Mucosa of rectum (tissue), 2 donors: ENCODE data around the gene EEF1A2.

Experiments
- H3K27ac ChIP-seq, 2 donors: one replicate each; pipeline ENCODE4 v1.7.0; 2013; ENCODE audit warnings: inconsistent platforms in 2 of 2, low read depth in 2 of 2, low read length in 2 of 2
- H3K27me3 ChIP-seq, 2 donors: one replicate each; pipeline ENCODE4 v1.7.0; 2013; ENCODE audit warnings: low read length in 2 of 2; ENCODE audit not compliant: control insufficient read depth in 2 of 2, insufficient read depth in 2 of 2
- H3K36me3 ChIP-seq, 2 donors: one replicate each; pipeline ENCODE4 v1.7.0; 2013; ENCODE audit warnings: low read length in 2 of 2; ENCODE audit not compliant: control insufficient read depth in 2 of 2, insufficient read depth in 2 of 2
- H3K4me1 ChIP-seq, 2 donors: one replicate each; pipeline ENCODE4 v1.7.0; 2013; ENCODE audit warnings: low read length in 2 of 2, mild to moderate bottlenecking in 1 of 2; ENCODE audit not compliant: control insufficient read depth in 2 of 2, insufficient read depth in 2 of 2
- H3K4me3 ChIP-seq, 2 donors: one replicate each; pipeline ENCODE4 v1.7.0; 2013; ENCODE audit warnings: low read length in 2 of 2
- H3K9ac ChIP-seq, 2 donors: one replicate each; pipeline ENCODE4 v1.7.0; 2013; ENCODE audit warnings: low read length in 2 of 2, low read depth in 1 of 2, mild to moderate bottlenecking in 1 of 2
- H3K9me3 ChIP-seq, 2 donors: one replicate each; pipeline ENCODE4 v1.7.0; 2013; ENCODE audit warnings: low read length in 2 of 2; ENCODE audit not compliant: control insufficient read depth in 2 of 2
- donor health status: healthy.
- donor health status: Normal muscosa, but diverticular disease.

The EEF1A2 gene

DNA sequence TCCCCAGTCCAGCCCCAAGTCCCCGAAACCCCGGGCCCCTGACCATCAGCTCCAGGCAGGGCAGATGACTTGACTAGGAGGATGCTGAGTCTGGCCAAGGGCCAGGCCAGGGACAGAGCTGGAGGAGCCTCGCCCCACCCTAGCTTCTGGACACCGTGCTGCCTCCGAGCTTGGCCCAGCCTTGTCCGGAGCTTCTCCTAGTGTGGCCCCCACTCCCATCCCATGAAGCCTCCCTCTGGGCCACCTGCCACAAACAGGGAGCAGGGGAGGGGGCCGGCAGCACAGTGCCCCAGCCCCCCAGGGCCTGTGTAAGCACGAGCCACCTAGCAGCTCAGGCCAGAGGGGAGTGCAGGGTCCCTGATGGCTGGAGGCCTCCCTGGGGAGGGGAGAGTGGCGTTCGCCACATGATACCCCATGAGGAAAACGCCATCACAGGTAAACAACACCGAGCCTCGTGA, 5.3 kb downstream of the EEF1A2 start:
- Histone ChIP-seq H3K4me1 (peaks cover 0 to 2% of the 10 kb centered on the region in 2 donors), H3K36me3 (no peaks in the 10 kb centered on the region), H3K27me3 (peaks cover 9 to 10% of the 10 kb centered on the region in 2 donors), H3K27ac (no peak overlapping the region), H3K9ac (no peak overlapping the region), H3K4me3 (no peak overlapping the region), H3K9me3 (no peaks in the 10 kb centered on the region)

DNA sequence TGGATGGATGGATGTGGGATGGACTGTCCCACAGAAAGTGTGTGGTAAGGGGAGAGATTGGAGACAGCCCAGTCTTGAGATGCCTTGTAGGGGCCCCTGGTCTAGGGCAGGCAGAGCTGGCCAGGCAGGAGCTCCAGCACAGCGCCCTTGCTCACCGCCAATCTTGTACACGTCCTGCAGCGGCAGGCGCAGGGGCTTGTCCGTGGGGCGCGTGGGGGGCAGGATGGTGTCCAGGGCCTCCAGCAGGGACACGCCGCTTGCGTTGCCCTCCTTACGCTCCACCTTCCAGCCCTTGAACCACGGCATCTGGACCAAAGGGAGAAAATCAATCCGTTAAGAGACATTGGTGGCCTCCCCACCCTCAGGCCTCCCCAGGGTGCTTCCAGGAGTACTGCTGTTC, 5.9 kb downstream of the EEF1A2 start:
- Histone ChIP-seq H3K27ac (no peak overlapping the region), H3K9me3 (no peaks in the 10 kb centered on the region), H3K4me3 (no peak overlapping the region), H3K4me1 (peaks cover 0 to 2% of the 10 kb centered on the region in 2 donors), H3K9ac (no peak overlapping the region), H3K36me3 (no peaks in the 10 kb centered on the region), H3K27me3 (peaks cover 4 to 10% of the 10 kb centered on the region in 2 donors)

DNA sequence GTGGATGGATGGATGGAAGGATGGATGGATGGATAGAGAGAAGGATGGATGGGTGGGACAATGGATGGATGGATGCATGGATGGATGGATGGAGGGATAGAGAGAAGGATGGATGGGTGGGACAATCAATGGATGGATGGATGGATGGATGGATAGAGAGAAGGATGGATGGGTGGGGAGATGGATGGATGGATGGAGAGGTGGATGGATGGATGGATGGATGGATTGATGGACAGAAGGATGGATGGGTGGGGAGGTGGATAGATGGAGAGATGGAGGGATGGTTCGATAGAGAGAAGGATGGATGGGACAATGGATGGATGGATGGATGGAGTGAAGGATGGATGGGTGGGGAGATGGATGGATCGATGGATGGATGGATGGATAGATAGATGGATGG, 6.4 kb downstream of the EEF1A2 start:
- no peaks in the 10 kb centered on the region for H3K9me3 ChIP-seq
- H3K4me1 ChIP-seq = peaks cover 0 to 2% of the 10 kb centered on the region in 2 donors
- H3K27me3 ChIP-seq = peaks cover 1 to 12% of the 10 kb centered on the region in 2 donors
- H3K9ac ChIP-seq = no peak overlapping the region
- H3K4me3 ChIP-seq = no peak overlapping the region
- no peaks in the 10 kb centered on the region for H3K36me3 ChIP-seq
- H3K27ac ChIP-seq = no peak overlapping the region

DNA sequence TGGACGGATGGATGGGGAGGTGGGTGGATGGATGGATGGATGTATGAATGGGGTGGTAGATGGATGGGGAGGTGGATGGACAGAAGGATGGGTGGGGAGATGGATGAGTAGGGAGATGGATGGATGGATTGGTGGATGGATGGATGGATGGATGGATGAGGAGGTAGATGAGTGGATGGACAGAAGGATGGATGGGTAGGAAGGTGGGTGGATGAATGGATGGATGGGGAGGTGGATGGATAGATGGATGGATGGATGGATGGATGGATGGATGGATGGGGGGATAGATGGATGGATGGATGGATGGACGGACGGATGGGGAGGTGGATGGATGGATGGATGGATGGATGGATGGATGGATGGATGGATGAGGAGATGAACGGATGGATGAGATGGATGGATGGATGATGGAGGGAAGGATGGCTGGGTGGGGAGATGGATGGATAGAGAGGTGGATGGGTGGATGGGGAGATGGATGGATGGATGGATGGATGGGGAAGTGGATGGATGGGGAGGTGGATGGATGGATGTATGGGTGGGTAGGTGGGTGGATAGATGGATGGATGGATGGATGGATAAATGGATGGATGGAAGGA, 7.2 kb downstream of the EEF1A2 start:
- peaks cover 0 to 2% of the 10 kb centered on the region in 2 donors for H3K4me1 ChIP-seq
- H3K27ac ChIP-seq = no peak overlapping the region
- H3K9me3 ChIP-seq = no peaks in the 10 kb centered on the region
- H3K36me3 ChIP-seq = no peaks in the 10 kb centered on the region
- no peak overlapping the region for H3K4me3 ChIP-seq
- H3K9ac ChIP-seq = no peak overlapping the region
- peaks cover 3 to 7% of the 10 kb centered on the region in 2 donors for H3K27me3 ChIP-seq

DNA sequence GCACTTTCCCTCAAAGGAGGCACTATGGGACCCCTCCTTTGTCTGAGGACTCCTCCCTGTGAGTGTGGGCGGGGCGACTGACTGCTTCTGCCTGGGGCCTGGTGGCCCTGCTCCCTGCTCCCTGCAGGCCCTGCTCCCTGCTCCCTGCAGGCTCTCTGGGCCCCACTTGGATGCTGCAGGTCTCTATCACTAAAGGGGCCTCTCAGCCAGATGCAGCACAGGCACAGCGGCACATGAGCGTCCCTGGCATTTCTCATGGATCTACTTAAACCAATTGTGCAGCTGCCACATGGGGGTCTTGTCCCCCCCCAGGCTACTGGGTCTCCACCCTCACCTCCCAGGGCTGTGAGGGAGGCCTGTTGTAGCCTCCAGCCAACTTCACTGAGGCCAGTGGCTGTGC, 7.8 kb downstream of the EEF1A2 start:
- no peak overlapping the region for H3K4me3 ChIP-seq
- no peak overlapping the region for H3K27ac ChIP-seq
- H3K36me3 ChIP-seq = no peaks in the 10 kb centered on the region
- peaks cover 3 to 7% of the 10 kb centered on the region in 2 donors for H3K27me3 ChIP-seq
- H3K4me1 ChIP-seq = no peaks in the 10 kb centered on the region
- H3K9me3 ChIP-seq = no peaks in the 10 kb centered on the region
- no peak overlapping the region for H3K9ac ChIP-seq

DNA sequence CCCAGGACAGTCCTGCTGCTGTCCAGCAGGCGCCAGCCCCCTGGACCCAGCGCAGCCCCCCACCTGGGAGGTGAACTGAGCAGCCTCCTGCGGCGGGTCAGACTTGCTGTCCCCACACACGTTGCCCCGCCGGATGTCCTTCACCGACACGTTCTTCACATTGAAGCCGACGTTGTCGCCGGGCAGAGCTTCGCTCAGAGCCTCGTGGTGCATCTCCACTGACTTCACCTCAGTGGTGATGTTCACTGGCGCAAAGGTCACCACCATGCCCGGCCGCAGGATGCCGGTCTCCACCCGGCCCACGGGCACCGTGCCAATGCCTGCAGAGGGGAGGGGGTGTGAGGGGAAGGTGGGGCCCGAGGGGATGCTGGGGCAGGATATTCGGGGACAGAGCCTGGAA, 8.5 kb downstream of the EEF1A2 start:
- Histone ChIP-seq H3K36me3 (no peaks in the 10 kb centered on the region), H3K4me3 (no peak overlapping the region), H3K4me1 (no peaks in the 10 kb centered on the region), H3K9me3 (no peaks in the 10 kb centered on the region), H3K9ac (no peak overlapping the region), H3K27ac (no peak overlapping the region), H3K27me3 (peaks cover 3 to 4% of the 10 kb centered on the region in 2 donors)

DNA sequence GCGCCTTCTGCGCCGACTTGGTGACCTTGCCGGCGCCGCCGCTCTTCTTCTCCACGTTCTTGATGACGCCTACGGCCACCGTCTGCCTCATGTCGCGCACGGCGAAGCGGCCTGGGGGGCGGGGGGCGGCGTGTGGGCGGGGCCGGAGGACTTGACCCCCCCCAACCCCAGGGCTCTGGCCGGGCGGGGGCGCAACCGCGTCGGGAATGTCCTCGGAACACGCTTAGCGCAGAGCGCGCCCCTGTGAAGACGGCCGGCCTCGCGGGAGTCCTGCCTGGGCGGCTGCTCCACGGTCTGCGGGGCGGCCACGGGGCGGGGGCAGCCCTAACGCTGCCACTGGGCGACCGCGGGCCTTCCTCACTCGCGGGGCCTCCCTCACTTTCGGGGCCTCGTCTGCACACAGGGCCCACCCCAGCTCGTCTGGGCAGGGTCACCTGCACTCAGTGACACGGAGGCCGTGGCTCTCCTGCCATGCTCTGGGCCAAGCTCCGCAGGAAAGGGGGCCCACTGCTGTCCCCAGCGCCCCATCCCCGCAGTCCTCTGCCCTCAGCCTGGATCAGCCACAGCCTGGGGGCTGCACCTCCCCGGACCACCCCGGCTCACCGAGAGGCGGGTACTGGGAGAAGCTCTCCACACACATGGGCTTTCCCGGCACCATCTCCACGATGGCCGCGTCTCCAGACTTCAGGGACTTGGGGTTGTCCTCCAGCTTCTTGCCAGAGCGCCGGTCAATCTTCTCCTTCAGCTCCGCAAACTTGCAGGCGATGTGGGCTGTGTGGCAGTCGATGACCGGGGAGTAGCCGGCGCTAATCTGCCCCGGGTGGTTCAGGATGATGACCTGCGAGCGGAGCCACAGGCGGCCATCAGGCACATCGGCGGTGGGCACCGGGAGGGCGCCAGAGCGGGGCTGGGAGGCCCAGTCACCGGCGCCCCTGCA, 10.3 kb downstream of the EEF1A2 start:
- Histone ChIP-seq H3K9me3 (no peaks in the 10 kb centered on the region), H3K36me3 (no peaks in the 10 kb centered on the region), H3K9ac (no peak overlapping the region), H3K27ac (no peak overlapping the region), H3K4me1 (no peaks in the 10 kb centered on the region), H3K27me3 (peaks cover 3 to 4% of the 10 kb centered on the region in 2 donors), H3K4me3 (no peak overlapping the region)

DNA sequence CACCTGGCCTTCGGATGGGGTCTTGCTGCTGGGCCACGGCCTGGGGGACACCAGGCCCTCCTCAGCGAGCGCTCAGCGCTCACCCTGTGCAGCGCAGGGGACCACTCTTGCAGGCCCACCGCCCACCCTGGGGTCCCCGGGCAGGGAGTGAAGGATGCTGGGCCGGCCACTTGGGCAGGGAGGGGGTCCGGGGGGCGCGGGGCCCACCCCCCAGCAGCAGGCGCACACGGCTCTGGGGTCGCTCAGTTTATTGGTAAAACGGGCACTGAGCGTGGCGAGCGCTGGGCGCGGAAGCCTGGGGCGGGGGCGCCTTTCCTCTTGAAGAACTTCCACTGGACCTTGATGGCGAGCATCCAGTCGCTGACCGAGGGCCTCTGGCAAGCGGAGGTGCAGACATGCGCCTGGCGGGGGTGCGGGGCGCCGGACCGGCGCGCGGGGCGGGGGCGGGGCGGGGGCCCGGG, 11.1 kb downstream of the EEF1A2 start:
- no peaks in the 10 kb centered on the region for H3K4me1 ChIP-seq
- H3K4me3 ChIP-seq = no peak overlapping the region
- H3K9me3 ChIP-seq = no peaks in the 10 kb centered on the region
- no peak overlapping the region for H3K27ac ChIP-seq
- H3K27me3 ChIP-seq = peaks cover 7% of the 10 kb centered on the region in 2 donors
- no peak overlapping the region for H3K9ac ChIP-seq
- no peaks in the 10 kb centered on the region for H3K36me3 ChIP-seq

DNA sequence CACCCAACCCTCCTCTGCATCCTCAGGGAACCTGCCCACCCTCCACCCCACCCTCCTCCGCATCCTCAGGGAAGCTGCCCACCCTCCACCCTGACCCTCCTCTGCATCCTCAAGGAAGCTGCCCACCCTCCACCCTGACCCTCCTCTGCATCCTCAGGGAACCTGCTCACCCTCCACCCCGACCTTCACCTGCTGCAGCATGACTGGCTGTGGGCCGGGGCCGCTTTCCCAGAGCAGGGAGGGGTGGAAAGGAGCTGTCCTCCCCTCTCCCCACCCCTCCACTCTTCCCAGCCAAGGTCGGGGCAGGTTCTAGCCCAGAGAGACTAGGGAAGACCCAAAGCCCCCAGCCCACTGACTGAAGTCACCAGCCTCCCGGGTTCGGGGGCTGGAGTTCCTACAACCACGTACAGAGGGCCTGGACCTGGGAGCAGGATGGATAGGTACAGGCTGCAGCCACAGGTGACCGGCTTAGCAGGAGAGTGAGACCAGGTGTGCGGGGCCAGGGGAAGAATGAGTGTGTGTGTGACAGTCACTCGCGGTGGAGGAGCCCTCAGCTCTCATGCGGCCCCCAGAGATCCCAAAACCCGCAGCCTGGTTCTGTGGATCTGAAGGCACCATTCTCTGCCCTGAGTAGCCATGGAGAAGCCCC, 11.6 kb downstream of the EEF1A2 start:
- Histone ChIP-seq H3K4me3 (no peak overlapping the region), H3K36me3 (no peaks in the 10 kb centered on the region), H3K9me3 (no peaks in the 10 kb centered on the region), H3K4me1 (no peaks in the 10 kb centered on the region), H3K9ac (no peak overlapping the region), H3K27ac (no peak overlapping the region), H3K27me3 (peaks cover 9 to 13% of the 10 kb centered on the region in 2 donors)
